ENCODE measurements around the gene MYH6. TPM values are rescaled to one million over a fixed set of nuclear protein-coding genes. Genes with fewer than 3 reads are reported as not detected.

MYH6 gene
- total RNA-seq, 1 experiment from 2014 or later = not detected

GRCh38 chr14:23356662-23357061 lies 51.4 kb downstream of the MYH6 start:
- no peak for DNase-seq (ENCODE audit: low read depth, low spot score)
- in situ Hi-C loops (cut with HindIII; ENCODE audit: low pct_unique_long_range_greater_than_20kb, low sequenced_read_pairs) = no loop called here

- DNase-seq (ENCODE audit: low read depth, low spot score) = no peak
- in situ Hi-C loops (cut with HindIII; ENCODE audit: low pct_unique_long_range_greater_than_20kb, low sequenced_read_pairs) = no loop called here
Measured at GRCh38 chr14:23355871-23356435, 52.1 kb downstream of the MYH6 start.

- in situ Hi-C loops (cut with HindIII; ENCODE audit: low pct_unique_long_range_greater_than_20kb, low sequenced_read_pairs) = no loop called here
Measured at GRCh38 chr14:23354990-23355389, 53.1 kb downstream of the MYH6 start.

GRCh38 chr14:23353433-23353780 lies 54.7 kb downstream of the MYH6 start:
- in situ Hi-C loops (cut with HindIII; ENCODE audit: low pct_unique_long_range_greater_than_20kb, low sequenced_read_pairs) = no loop called here
- DNase-seq (ENCODE audit: low read depth, low spot score) = no peak

More at GRCh38 chr14:23354990-23355389, 53.1 kb downstream of the MYH6 start:
- no peak for DNase-seq (ENCODE audit: low read depth, low spot score)

GRCh38 chr14:23352506-23353432 lies 55.3 kb downstream of the MYH6 start, which contains the start of gene SLC22A17:
Gene SLC22A17, minus strand, starts transcription at chr14:23352887.
- peak; percentile 74 for DNase-seq (ENCODE audit: low read depth, low spot score)
- in situ Hi-C loops (cut with HindIII; ENCODE audit: low pct_unique_long_range_greater_than_20kb, low sequenced_read_pairs) = no loop called here

GRCh38 chr14:23351681-23352505 lies 56.2 kb downstream of the MYH6 start:
- in situ Hi-C loops (cut with HindIII; ENCODE audit: low pct_unique_long_range_greater_than_20kb, low sequenced_read_pairs) = no loop called here

GRCh38 chr14:23349156-23349845 lies 58.8 kb downstream of the MYH6 start:
- DNase-seq (ENCODE audit: low read depth, low spot score) = no peak
- in situ Hi-C loops (cut with HindIII; ENCODE audit: low pct_unique_long_range_greater_than_20kb, low sequenced_read_pairs) = no loop called here

More at GRCh38 chr14:23351681-23352505, 56.2 kb downstream of the MYH6 start:
- DNase-seq (ENCODE audit: low read depth, low spot score) = no peak

- DNase-seq (ENCODE audit: low read depth, low spot score) = no peak
- in situ Hi-C loops (cut with HindIII; ENCODE audit: low pct_unique_long_range_greater_than_20kb, low sequenced_read_pairs) = no loop called here
Measured at GRCh38 chr14:23348297-23348655, 59.8 kb downstream of the MYH6 start.

GRCh38 chr14:23347406-23348296 lies 60.4 kb downstream of the MYH6 start:
- no peak for DNase-seq (ENCODE audit: low read depth, low spot score)
- in situ Hi-C loops (cut with HindIII; ENCODE audit: low pct_unique_long_range_greater_than_20kb, low sequenced_read_pairs) = no loop called here

- in situ Hi-C loops (cut with HindIII; ENCODE audit: low pct_unique_long_range_greater_than_20kb, low sequenced_read_pairs) = no loop called here
Measured at GRCh38 chr14:23346693-23347405, 61.2 kb downstream of the MYH6 start.

GRCh38 chr14:23345987-23346692 lies 61.9 kb downstream of the MYH6 start:
- no peak for DNase-seq (ENCODE audit: low read depth, low spot score)
- in situ Hi-C loops (cut with HindIII; ENCODE audit: low pct_unique_long_range_greater_than_20kb, low sequenced_read_pairs) = no loop called here

More at GRCh38 chr14:23346693-23347405, 61.2 kb downstream of the MYH6 start:
- DNase-seq (ENCODE audit: low read depth, low spot score) = no peak

- no peak for DNase-seq (ENCODE audit: low read depth, low spot score)
- in situ Hi-C loops (cut with HindIII; ENCODE audit: low pct_unique_long_range_greater_than_20kb, low sequenced_read_pairs) = no loop called here
Measured at GRCh38 chr14:23344481-23344880, 63.6 kb downstream of the MYH6 start.

- in situ Hi-C loops (cut with HindIII; ENCODE audit: low pct_unique_long_range_greater_than_20kb, low sequenced_read_pairs) = no loop called here
- no peak for DNase-seq (ENCODE audit: low read depth, low spot score)
Measured at GRCh38 chr14:23339506-23340268, 68.4 kb downstream of the MYH6 start.

- DNase-seq (ENCODE audit: low read depth, low spot score) = no peak
- in situ Hi-C loops (cut with HindIII; ENCODE audit: low pct_unique_long_range_greater_than_20kb, low sequenced_read_pairs) = no loop called here
Measured at GRCh38 chr14:23335623-23336022, 72.5 kb downstream of the MYH6 start.

Measured in SK-MEL-5 (cell line).